ENCODE results near the gene IGSF9. TPM values are rescaled to one million over a fixed set of nuclear protein-coding genes. Genes with fewer than 3 reads are reported as not detected.

The IGSF9 gene
- total and polyA plus RNA-seq, 2 of the 13 experiments (the other 11 are each of a cell fraction or from before 2014, with no cell fraction given) = 0.03 TPM; not detected in 1

DNA sequence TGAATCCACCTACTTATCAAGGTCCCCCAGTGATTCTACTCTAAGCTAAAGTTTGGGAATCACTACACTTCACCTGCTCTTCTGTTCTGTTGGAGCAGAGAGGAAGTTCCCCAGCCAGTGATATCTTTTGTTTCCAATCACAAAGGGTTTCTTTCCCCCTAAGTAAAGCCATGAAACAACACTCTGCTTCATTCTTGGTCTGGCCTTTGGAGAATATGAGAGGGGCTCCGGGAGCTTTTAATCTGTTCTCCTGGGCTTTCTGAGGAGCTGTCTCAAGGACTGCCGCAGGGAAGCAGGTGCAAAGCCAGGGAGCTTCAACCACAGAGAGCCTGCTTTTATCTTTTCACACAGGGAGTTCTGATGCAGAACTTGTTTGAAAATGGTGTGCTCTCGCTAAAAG, 18.7 kb upstream of the IGSF9 start:
- H3K9ac ChIP-seq (ENCODE audit: insufficient read depth, low read depth, low read length) = no peak overlapping the region
- TF ChIP-seq ARID5B (CRISPR knock-in tag; IDR thresholded peaks at IDR 0.05) (no peak), IRX3 (CRISPR knock-in tag; IDR thresholded peaks at IDR 0.05; ENCODE audit: borderline replicate concordance, low read depth) (no peak), U2AF2 (IDR thresholded peaks at IDR 0.05; ENCODE audit: low read depth, low read length) (no peak), ETV6 (CRISPR knock-in tag; conservative IDR thresholded peaks at IDR 0.05) (no peak), TOE1 (CRISPR knock-in tag; IDR thresholded peaks at IDR 0.05) (no peak), SALL2 (CRISPR knock-in tag; IDR thresholded peaks at IDR 0.05) (no peak), ZNF598 (CRISPR knock-in tag; IDR thresholded peaks at IDR 0.05; ENCODE audit: borderline replicate concordance) (no peak)
- H3K27me3 ChIP-seq (ENCODE audit: control insufficient read depth in 1 of 2, insufficient read depth in 2 of 2, low read length in 2 of 2) = peaks cover 0 to 23% of the 10 kb centered on the region in 2 experiments; a peak in 4 of 5 replicates
- H4K20me1 ChIP-seq (ENCODE audit: insufficient read depth, low read length) = no peaks in the 10 kb centered on the region
- no peak for ATAC-seq
- no peak overlapping the region for H2AFZ ChIP-seq (ENCODE audit: low read length)
- no TSS peak for BruUV-seq (replicated peaks)
- H3K4me1 ChIP-seq (ENCODE audit: insufficient read depth, low read length) = no peaks in the 10 kb centered on the region
- no peaks in the 10 kb centered on the region for H3K36me3 ChIP-seq (replicated peaks in 1 of 2; ENCODE audit: control insufficient read depth in 1 of 2, insufficient read depth in 2 of 2, low read length in 2 of 2)
- H3K9me3 ChIP-seq (ENCODE audit: low read length) = no peaks in the 10 kb centered on the region
- no peak for DNase-seq (ENCODE audit: low spot score)
- ChIA-PET CTCF (ENCODE audit: low intra/inter-chr PET ratio, low total read pairs) (no interaction called here), POLR2A (no interaction called here)
- no peak overlapping the region for H3K4me3 ChIP-seq (replicated peaks in 1 of 3; ENCODE audit: insufficient read depth in 1 of 3, low read depth in 2 of 3, low read length in 3 of 3)
- WGBS (ENCODE audit: low lambda C conversion rate) = 13% methylated on average over 3 of the region's 3 CpGs
- H3K79me2 ChIP-seq (ENCODE audit: insufficient read depth, low read length) = no peaks in the 10 kb centered on the region
- no peak overlapping the region for H3K4me2 ChIP-seq (ENCODE audit: low read depth, low read length)
- FAIRE-seq = no peak
- intact Hi-C loops (cut with micrococcal nuclease; ENCODE audit: unreplicated experiment) = no loop called here
- H3K27ac ChIP-seq (ENCODE audit: extremely low read length, insufficient read depth, low read length) = no peak overlapping the region
- in situ Hi-C loops (cut with HindIII; ENCODE audit: extremely low pct_ligation_motif_present, low pct_unique_long_range_greater_than_20kb) = no loop called here
